ENCODE data around the gene NETO1. TPM values are rescaled to one million over a fixed set of nuclear protein-coding genes. Genes with fewer than 3 reads are reported as not detected.

Gene NETO1
- total and polyA plus RNA-seq, 10 of the 15 experiments (the other 5 are each of a cell fraction or from before 2014, with no cell fraction given): 0.52 TPM; not detected in 9

- ATAC-seq: no peak
- Histone ChIP-seq H3K27me3 (replicated peaks in 1 of 2; ENCODE audit: control insufficient read depth in 2 of 2, insufficient read depth in 2 of 2, low read length in 1 of 2) (no peaks in the 10 kb centered on the region), H3K4me2 (ENCODE audit: control insufficient read depth, insufficient read depth) (no peak overlapping the region), H4K20me1 (ENCODE audit: control insufficient read depth, insufficient read depth) (no peaks in the 10 kb centered on the region), H3K9ac (ENCODE audit: control insufficient read depth, insufficient read depth, low read length) (no peak overlapping the region), H3K4me1 (ENCODE audit: control insufficient read depth, insufficient read depth, low read length) (no peaks in the 10 kb centered on the region), H3K36me3 (ENCODE audit: control insufficient read depth in 2 of 2, insufficient read depth in 2 of 2, low read length in 1 of 2) (no peaks in the 10 kb centered on the region), H3K4me3 (no peak overlapping the region), H3K27ac (ENCODE audit: control insufficient read depth, insufficient read depth) (no peak overlapping the region), H3K79me2 (ENCODE audit: control insufficient read depth, insufficient read depth, low read length) (no peaks in the 10 kb centered on the region), H3K9me3 (replicated peaks; ENCODE audit: control insufficient read depth, insufficient read depth, low read length) (no peaks in the 10 kb centered on the region), H2AFZ (ENCODE audit: control insufficient read depth, low read depth, low read length) (no peak overlapping the region)
- BruUV-seq (replicated peaks): no TSS peak
- DNase-seq (ENCODE audit: low read depth, low spot score): no peak
- WGBS (ENCODE audit: insufficient coverage, insufficient replicate concordance, low lambda C conversion rate, missing lambda C conversion rate): 0% methylated on average over 2 of the region's 2 CpGs
- FAIRE-seq: no peak
- intact Hi-C loops (cut with micrococcal nuclease; ENCODE audit: unreplicated experiment): no loop called here
- TF ChIP-seq YY1 (IDR thresholded peaks at IDR 0.05; ENCODE audit: low read depth, low read length) (no peak), CBX3 (IDR thresholded peaks at IDR 0.05; ENCODE audit: borderline replicate concordance, low read depth) (no peak), FOS (IDR thresholded peaks at IDR 0.05; ENCODE audit: borderline replicate concordance, extremely low read depth, insufficient read length) (no peak), WRNIP1 (IDR thresholded peaks at IDR 0.05; ENCODE audit: borderline replicate concordance, low read depth, low read length) (no peak), NFYB (IDR thresholded peaks at IDR 0.05; ENCODE audit: insufficient read depth, low read depth, low read length) (no peak), CBFB (IDR thresholded peaks at IDR 0.05; ENCODE audit: low read depth) (no peak), NBN (IDR thresholded peaks at IDR 0.05) (no peak), SRF (IDR thresholded peaks at IDR 0.05; ENCODE audit: low read depth in 2 of 2, low read length in 2 of 2) (no peak), RBBP5 (conservative IDR thresholded peaks at IDR 0.05) (no peak), TCF12 (IDR thresholded peaks at IDR 0.05; ENCODE audit: low read depth, low read length) (no peak), BCL11A (IDR thresholded peaks at IDR 0.05; ENCODE audit: low read depth, low read length) (no peak), JUNB (IDR thresholded peaks at IDR 0.05) (no peak), BACH1 (IDR thresholded peaks at IDR 0.05; ENCODE audit: borderline replicate concordance) (no peak), BRCA1 (IDR thresholded peaks at IDR 0.05; ENCODE audit: low read depth, low read length) (no peak), IKZF2 (IDR thresholded peaks at IDR 0.05) (no peak)
- TF ChIP-seq, protein P1, sequence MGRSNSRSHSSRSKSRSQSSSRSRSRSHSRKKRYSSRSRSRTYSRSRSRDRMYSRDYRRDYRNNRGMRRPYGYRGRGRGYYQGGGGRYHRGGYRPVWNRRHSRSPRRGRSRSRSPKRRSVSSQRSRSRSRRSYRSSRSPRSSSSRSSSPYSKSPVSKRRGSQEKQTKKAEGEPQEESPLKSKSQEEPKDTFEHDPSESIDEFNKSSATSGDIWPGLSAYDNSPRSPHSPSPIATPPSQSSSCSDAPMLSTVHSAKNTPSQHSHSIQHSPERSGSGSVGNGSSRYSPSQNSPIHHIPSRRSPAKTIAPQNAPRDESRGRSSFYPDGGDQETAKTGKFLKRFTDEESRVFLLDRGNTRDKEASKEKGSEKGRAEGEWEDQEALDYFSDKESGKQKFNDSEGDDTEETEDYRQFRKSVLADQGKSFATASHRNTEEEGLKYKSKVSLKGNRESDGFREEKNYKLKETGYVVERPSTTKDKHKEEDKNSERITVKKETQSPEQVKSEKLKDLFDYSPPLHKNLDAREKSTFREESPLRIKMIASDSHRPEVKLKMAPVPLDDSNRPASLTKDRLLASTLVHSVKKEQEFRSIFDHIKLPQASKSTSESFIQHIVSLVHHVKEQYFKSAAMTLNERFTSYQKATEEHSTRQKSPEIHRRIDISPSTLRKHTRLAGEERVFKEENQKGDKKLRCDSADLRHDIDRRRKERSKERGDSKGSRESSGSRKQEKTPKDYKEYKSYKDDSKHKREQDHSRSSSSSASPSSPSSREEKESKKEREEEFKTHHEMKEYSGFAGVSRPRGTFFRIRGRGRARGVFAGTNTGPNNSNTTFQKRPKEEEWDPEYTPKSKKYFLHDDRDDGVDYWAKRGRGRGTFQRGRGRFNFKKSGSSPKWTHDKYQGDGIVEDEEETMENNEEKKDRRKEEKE (IDR thresholded peaks at IDR 0.05): no peak
- TF ChIP-seq, protein P2, sequence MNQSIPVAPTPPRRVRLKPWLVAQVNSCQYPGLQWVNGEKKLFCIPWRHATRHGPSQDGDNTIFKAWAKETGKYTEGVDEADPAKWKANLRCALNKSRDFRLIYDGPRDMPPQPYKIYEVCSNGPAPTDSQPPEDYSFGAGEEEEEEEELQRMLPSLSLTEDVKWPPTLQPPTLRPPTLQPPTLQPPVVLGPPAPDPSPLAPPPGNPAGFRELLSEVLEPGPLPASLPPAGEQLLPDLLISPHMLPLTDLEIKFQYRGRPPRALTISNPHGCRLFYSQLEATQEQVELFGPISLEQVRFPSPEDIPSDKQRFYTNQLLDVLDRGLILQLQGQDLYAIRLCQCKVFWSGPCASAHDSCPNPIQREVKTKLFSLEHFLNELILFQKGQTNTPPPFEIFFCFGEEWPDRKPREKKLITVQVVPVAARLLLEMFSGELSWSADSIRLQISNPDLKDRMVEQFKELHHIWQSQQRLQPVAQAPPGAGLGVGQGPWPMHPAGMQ (IDR thresholded peaks at IDR 0.05; ENCODE audit: borderline replicate concordance): no peak
- TF ChIP-seq, protein P3, sequence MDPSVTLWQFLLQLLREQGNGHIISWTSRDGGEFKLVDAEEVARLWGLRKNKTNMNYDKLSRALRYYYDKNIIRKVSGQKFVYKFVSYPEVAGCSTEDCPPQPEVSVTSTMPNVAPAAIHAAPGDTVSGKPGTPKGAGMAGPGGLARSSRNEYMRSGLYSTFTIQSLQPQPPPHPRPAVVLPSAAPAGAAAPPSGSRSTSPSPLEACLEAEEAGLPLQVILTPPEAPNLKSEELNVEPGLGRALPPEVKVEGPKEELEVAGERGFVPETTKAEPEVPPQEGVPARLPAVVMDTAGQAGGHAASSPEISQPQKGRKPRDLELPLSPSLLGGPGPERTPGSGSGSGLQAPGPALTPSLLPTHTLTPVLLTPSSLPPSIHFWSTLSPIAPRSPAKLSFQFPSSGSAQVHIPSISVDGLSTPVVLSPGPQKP (IDR thresholded peaks at IDR 0.05; ENCODE audit: low read depth, low read length): no peak
- in situ Hi-C loops (cut with MboI): no loop called here
- POLR2A ChIA-PET: no interaction called here
- RAD21 ChIA-PET (ENCODE audit: unreplicated experiment): no interaction called here
- SMC1A ChIA-PET (ENCODE audit: uncharacterized antibody, unreplicated experiment): no interaction called here
- CTCF ChIA-PET: no interaction called here
Observed at GRCh38 chr18:72808680-72809079, 59.1 kb downstream of the NETO1 start.
